Endothelial cell of umbilical vein (primary cell): ENCODE data around the gene NKTR. TPM values are rescaled to one million over a fixed set of nuclear protein-coding genes. Genes with fewer than 3 reads are reported as not detected.

Source experiments
- BruUV-seq: library from RNA; stranded (reverse); fragments of 400-500 nt; replicated peaks from 2 replicates; lab custom pipeline; 2021; lab: Mats Ljungman, UMichigan
- CTCF ChIA-PET: fragments of 300-600, 350-600 bp; sonication (Branson Sonifier 250); formaldehyde crosslinking; loops from one replicate; lab custom pipeline; 2021; ENCODE audit warnings: antibody characterized with exemption, inconsistent platforms; lab: Charles Lee
- POLR2A ChIA-PET: fragments of 300-600, 350-600 bp; sonication (Branson Sonifier 250); formaldehyde crosslinking; loops from one replicate; lab custom pipeline; 2021; ENCODE audit warnings: antibody characterized with exemption, inconsistent platforms; lab: Charles Lee
- DNase-seq: peaks from one replicate; pipeline ENCODE4 v3.0.0-alpha.2; 2011; ENCODE audit warnings: low read depth, low spot score
- FAIRE-seq: peaks from 2 replicates; lab custom pipeline; 2011; peaks lifted over from hg19 to GRCh38; lab: Jason Lieb, UNC
- H2AFZ ChIP-seq: 2 replicates; pipeline ENCODE4 v1.6.0; 2012; ENCODE audit warnings: low read depth, low read length, control low read depth, inconsistent platforms
- H3K27ac ChIP-seq: 2 replicates; pipeline ENCODE4 v1.5.1; 2011; ENCODE audit warnings: low read depth, mild to moderate bottlenecking, control low read depth, low read length, moderate library complexity; ENCODE audit not compliant: insufficient read depth
- H3K27me3 ChIP-seq, 2 experiments: 2 replicates each; pipeline versions ENCODE4 v1.6.0 to v1.6.1; 2011; ENCODE audit warnings: low read length in 2 of 2, mixed read lengths in 1 of 2; ENCODE audit not compliant: control insufficient read depth in 2 of 2, insufficient read depth in 2 of 2
- H3K36me3 ChIP-seq, 2 experiments: 2 replicates in 1 of 2; 3 replicates in 1 of 2; pipeline ENCODE4 v1.5.1; 2011; ENCODE audit warnings: low read length in 2 of 2, mild to moderate bottlenecking in 1 of 2, moderate library complexity in 1 of 2; ENCODE audit not compliant: control insufficient read depth in 2 of 2, insufficient read depth in 2 of 2; ENCODE audit errors: extremely low read depth in 1 of 2
- H3K4me1 ChIP-seq: 3 replicates; pipeline ENCODE4 v1.5.1; 2011; ENCODE audit warnings: mild to moderate bottlenecking, low read length; ENCODE audit not compliant: control insufficient read depth, insufficient read depth; ENCODE audit errors: extremely low read depth
- H3K4me2 ChIP-seq: 2 replicates; pipeline ENCODE4 v1.6.1; 2011; ENCODE audit warnings: low read length, control low read depth, mixed read lengths; ENCODE audit not compliant: insufficient read depth
- H3K4me3 ChIP-seq, 3 experiments: fragments of 200-600 bp in 1 of 3; sonication (generic), shearing (Covaris generic) in 1 of 3; replicated peaks in 1 of 3; 2 replicates each; pipeline ENCODE4 v1.5.1; 2011 to 2016; ENCODE audit warnings: control low read depth in 3 of 3, low read length in 3 of 3, mild to moderate bottlenecking in 2 of 3, inconsistent platforms in 1 of 3, low read depth in 1 of 3, moderate library complexity in 1 of 3; ENCODE audit not compliant: insufficient read depth in 1 of 3
- H3K79me2 ChIP-seq: 2 replicates; pipeline ENCODE4 v1.6.0; 2012; ENCODE audit warnings: low read length, inconsistent platforms; ENCODE audit not compliant: control insufficient read depth, insufficient read depth
- H3K9ac ChIP-seq: replicated peaks from 2 replicates; pipeline ENCODE3; 2011; ENCODE audit warnings: low read length, control low read depth; ENCODE audit not compliant: insufficient read depth; ENCODE audit errors: extremely low read depth
- H3K9me1 ChIP-seq: replicated peaks from 3 replicates; pipeline ENCODE4 v1.6.0; 2011; ENCODE audit warnings: mild to moderate bottlenecking, low read length; ENCODE audit not compliant: control insufficient read depth, insufficient read depth; ENCODE audit errors: extremely low read depth
- H3K9me3 ChIP-seq: replicated peaks from 2 replicates; pipeline ENCODE4 v1.5.1; 2012; ENCODE audit warnings: low read length, inconsistent platforms; ENCODE audit not compliant: control insufficient read depth, insufficient read depth
- H4K20me1 ChIP-seq: replicated peaks from 2 replicates; pipeline ENCODE3; 2011; ENCODE audit warnings: mild to moderate bottlenecking, low read length; ENCODE audit not compliant: control insufficient read depth, insufficient read depth; ENCODE audit errors: extremely low read depth
- CTCF ChIP-seq, 2 donors: IDR thresholded peaks; 1 replicate in 1 of 2; 2 replicates in 1 of 2; pipeline ENCODE4 v1.5.1; 2011; ENCODE audit warnings: low read length in 2 of 2, mild to moderate bottlenecking in 2 of 2, moderate library complexity in 2 of 2, control low read depth in 1 of 2, inconsistent platforms in 1 of 2, low read depth in 1 of 2; ENCODE audit not compliant: insufficient read depth in 1 of 2; ENCODE audit errors: extremely low read depth in 1 of 2
- EZH2 ChIP-seq: IDR thresholded peaks from 2 replicates; pipeline ENCODE4 v1.6.1; 2012; ENCODE audit warnings: borderline replicate concordance, low read depth, mild to moderate bottlenecking, moderate library complexity, low read length, inconsistent platforms; ENCODE audit not compliant: severe bottlenecking
- JUN ChIP-seq: IDR thresholded peaks from 2 replicates; pipeline ENCODE4 v1.6.1; 2011; ENCODE audit warnings: borderline replicate concordance, low read depth; ENCODE audit not compliant: insufficient read length, insufficient read depth
- MYC ChIP-seq: IDR thresholded peaks from one replicate; pipeline ENCODE4 v1.6.1; 2011; ENCODE audit warnings: mild to moderate bottlenecking, low read depth, low read length
- POLR2A ChIP-seq: IDR thresholded peaks from 2 replicates; pipeline ENCODE4 v1.6.1; 2012; ENCODE audit warnings: low read depth, mild to moderate bottlenecking, control low read depth, low read length
- POLR2AphosphoS5 ChIP-seq: IDR thresholded peaks from 2 replicates; pipeline ENCODE4 v1.6.1; 2012; ENCODE audit warnings: low read depth, mild to moderate bottlenecking, control low read depth, low read length, moderate library complexity; ENCODE audit not compliant: insufficient read depth
- dilution Hi-C: fragments of 300-500 bp; cut with MboI; formaldehyde crosslinking; loops from one replicate; pipeline ENCODE4 v1.15.0; 2019; ENCODE audit warnings: low sequenced_read_pairs; ENCODE audit not compliant: extremely low pct_ligation_motif_present
- intact Hi-C: fragments of 100-400 bp; cut with micrococcal nuclease; formaldehyde crosslinking; loops from one replicate; pipeline ENCODE4 v1.10.0; 2022
- polyA plus RNA-seq, 4 experiments: library from polyadenylated mRNA; depleted of rRNA in 3 of 4; stranded (reverse) in 3 of 4; unstranded in 1 of 4; fragments of >200 nt; gene quantifications; 2 replicates each; pipeline versions ENCODE4 v1.2.1 to v1.2.3, GENCODE V29; 2011 to 2012; ENCODE audit warnings: missing spikeins in 1 of 4
- total RNA-seq: library from RNA; stranded (reverse); gene quantifications from 2 replicates; pipeline ENCODE4 v1.2.3, GENCODE V29; 2021

Gene NKTR
- total and polyA plus RNA-seq, 2 donors (not counting 3 experiments of a cell fraction or from before 2014, with no cell fraction given): 27.4 to 99.0 TPM

GRCh38 chr3:42601896-42602581 lies 1.6 kb downstream of the NKTR start:
- Histone ChIP-seq H3K9me1 (no peaks in the 10 kb centered on the region), H3K4me3 (peak overlapping the region; percentile 70 to 99 (median 85)), H3K4me1 (peaks cover 9% of the 10 kb centered on the region), H4K20me1 (no peaks in the 10 kb centered on the region), H3K27ac (no peak overlapping the region), H3K4me2 (peak overlapping the region; percentile 100), H3K9ac (peak overlapping the region; percentile 95), H3K36me3 (peaks cover 0 to under 1% of the 10 kb centered on the region in 2 experiments), H3K9me3 (no peaks in the 10 kb centered on the region), H3K27me3 (no peaks in the 10 kb centered on the region), H2AFZ (no peak overlapping the region), H3K79me2 (peaks cover 60% of the 10 kb centered on the region)
- ChIA-PET CTCF (interaction anchor here (1.5 to 3.8 kb wide), 4 partner anchors 9 to 51 kb away, joined by 4 to 28 read pairs (median 8); partner anchors contain the start of gene SS18L2), POLR2A (no interaction called here)
- BruUV-seq: no TSS peak
- FAIRE-seq (no peak), DNase-seq (peak; percentile 47)
- intact Hi-C loops (no loop called here), dilution Hi-C loops (no loop called here)
- no peak for TF ChIP-seq MYC
- TF ChIP-seq CTCF (IDR thresholded peaks at IDR 0.05; ENCODE audit: extremely low read depth in 1 of 2, insufficient read depth in 1 of 2, low read depth in 1 of 2, low read length in 2 of 2): peak in 1 of 2 donors; percentile 4

- no peak for DNase-seq
- no TSS peak for BruUV-seq
Observed at GRCh38 chr3:42602961-42603360, 2.5 kb downstream of the NKTR start.

More at GRCh38 chr3:42602961-42603360, 2.5 kb downstream of the NKTR start:
- FAIRE-seq: no peak
- intact Hi-C loops (loop anchor here (1.0 kb wide), 1 partner anchor 8 kb away; no protein-coding TSS in a partner anchor), dilution Hi-C loops (no loop called here)
- H4K20me1 ChIP-seq: no peaks in the 10 kb centered on the region
- ChIA-PET POLR2A (no interaction called here), CTCF (interaction anchor here (1.0 to 3.8 kb wide), 3 partner anchors 10 to 50 kb away, joined by 3 to 28 read pairs (median 4); no protein-coding TSS in a partner anchor)
- no peak overlapping the region for H3K4me3 ChIP-seq
- H3K79me2 ChIP-seq: peaks cover 69% of the 10 kb centered on the region
- H3K36me3 ChIP-seq: peaks cover 0 to 2% of the 10 kb centered on the region in 2 experiments
- H3K27ac ChIP-seq: no peak overlapping the region
- no peaks in the 10 kb centered on the region for H3K9me1 ChIP-seq
- no peak overlapping the region for H3K9ac ChIP-seq
- H3K27me3 ChIP-seq: no peaks in the 10 kb centered on the region
- no peak overlapping the region for H3K4me2 ChIP-seq
- TF ChIP-seq CTCF (IDR thresholded peaks at IDR 0.05; ENCODE audit: extremely low read depth in 1 of 2, insufficient read depth in 1 of 2, low read depth in 1 of 2, low read length in 2 of 2) (no peak), JUN (no peak), MYC (no peak), EZH2 (no peak), POLR2AphosphoS5 (no peak), POLR2A (no peak)
- H3K4me1 ChIP-seq: peaks cover 9% of the 10 kb centered on the region
- H2AFZ ChIP-seq: no peak overlapping the region
- H3K9me3 ChIP-seq: no peaks in the 10 kb centered on the region
